Suprapubic skin (tissue), 4 donors: ENCODE results near the gene KRTAP4-5.

Experiments used
- EP300 ChIP-seq: sonication (generic); formaldehyde crosslinking; IDR thresholded peaks from one replicate; pipeline ENCODE4 v1.6.1; 2017; ENCODE audit warnings: antibody characterized with exemption
- POLR2A ChIP-seq, 2 donors: fragments of 450-650 bp; IDR thresholded peaks; one replicate each; pipeline ENCODE4 v1.6.1; 2017; ENCODE audit warnings: antibody characterized with exemption in 2 of 2, mild to moderate bottlenecking in 2 of 2, moderate library complexity in 2 of 2
- POLR2AphosphoS5 ChIP-seq, 3 donors: sonication (generic); formaldehyde crosslinking; IDR thresholded peaks; one replicate each; pipeline ENCODE4 v1.6.1; 2017; ENCODE audit warnings: antibody characterized with exemption in 3 of 3
- TF ChIP-seq, protein P1 (sequence below), 2 donors: fragments of 200-600 bp in 1 of 2; fragments of 450-650 bp in 1 of 2; sonication (generic) in 1 of 2; IDR thresholded peaks; one replicate each; pipeline ENCODE4 v1.5.1; 2016 to 2019; ENCODE audit warnings: antibody characterized with exemption in 2 of 2, mild to moderate bottlenecking in 1 of 2, moderate library complexity in 1 of 2

DNA sequence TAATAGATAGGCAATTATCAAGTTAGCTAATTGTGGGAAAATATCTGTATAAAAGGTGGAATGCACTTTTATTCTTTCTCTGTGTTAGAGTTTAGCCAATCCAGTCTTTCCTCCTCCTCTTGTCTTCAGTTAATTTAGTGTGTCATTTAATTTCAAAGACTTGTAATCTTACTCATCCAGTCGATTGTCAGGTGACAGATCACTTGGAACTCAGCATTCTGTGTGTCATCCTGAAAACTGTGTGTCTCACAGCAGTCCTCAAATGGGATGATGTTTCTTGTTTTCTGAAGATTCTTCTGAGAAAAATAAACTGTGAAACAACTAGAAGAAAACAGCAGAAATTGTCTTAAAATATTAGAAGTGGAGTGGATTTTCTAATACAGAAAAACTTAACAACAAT, 35.4 kb upstream of the KRTAP4-5 start:
- TF ChIP-seq, protein P1, sequence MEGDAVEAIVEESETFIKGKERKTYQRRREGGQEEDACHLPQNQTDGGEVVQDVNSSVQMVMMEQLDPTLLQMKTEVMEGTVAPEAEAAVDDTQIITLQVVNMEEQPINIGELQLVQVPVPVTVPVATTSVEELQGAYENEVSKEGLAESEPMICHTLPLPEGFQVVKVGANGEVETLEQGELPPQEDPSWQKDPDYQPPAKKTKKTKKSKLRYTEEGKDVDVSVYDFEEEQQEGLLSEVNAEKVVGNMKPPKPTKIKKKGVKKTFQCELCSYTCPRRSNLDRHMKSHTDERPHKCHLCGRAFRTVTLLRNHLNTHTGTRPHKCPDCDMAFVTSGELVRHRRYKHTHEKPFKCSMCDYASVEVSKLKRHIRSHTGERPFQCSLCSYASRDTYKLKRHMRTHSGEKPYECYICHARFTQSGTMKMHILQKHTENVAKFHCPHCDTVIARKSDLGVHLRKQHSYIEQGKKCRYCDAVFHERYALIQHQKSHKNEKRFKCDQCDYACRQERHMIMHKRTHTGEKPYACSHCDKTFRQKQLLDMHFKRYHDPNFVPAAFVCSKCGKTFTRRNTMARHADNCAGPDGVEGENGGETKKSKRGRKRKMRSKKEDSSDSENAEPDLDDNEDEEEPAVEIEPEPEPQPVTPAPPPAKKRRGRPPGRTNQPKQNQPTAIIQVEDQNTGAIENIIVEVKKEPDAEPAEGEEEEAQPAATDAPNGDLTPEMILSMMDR (IDR thresholded peaks at IDR 0.05) = no peak
- no peak for TF ChIP-seq POLR2A (IDR thresholded peaks at IDR 0.05)
- no peak for TF ChIP-seq EP300
- no peak for TF ChIP-seq POLR2AphosphoS5 (IDR thresholded peaks at IDR 0.05)
